H1 (cell line): ENCODE data around the gene HPS3. TPM values are rescaled to one million over a fixed set of nuclear protein-coding genes. Genes with fewer than 3 reads are reported as not detected.

Experiments used
- CTCF ChIA-PET: fragments of 300-600 bp; sonication (Branson Sonifier 250); formaldehyde crosslinking; loops from one replicate; lab custom pipeline; 2021; ENCODE audit not compliant: partially characterized antibody; lab: Charles Lee
- POLR2A ChIA-PET: fragments of 300-600 bp; sonication (Branson Sonifier 250); formaldehyde crosslinking; loops from one replicate; lab custom pipeline; 2021; ENCODE audit warnings: inconsistent platforms; ENCODE audit not compliant: partially characterized antibody; lab: Charles Lee
- DNase-seq, 2 experiments: peaks; one replicate each; pipeline versions ENCODE4 v3.0.0 to v3.0.0-alpha.2; 2010 to 2022; ENCODE audit warnings: low spot score in 2 of 2, low read depth in 1 of 2, mixed read lengths in 1 of 2
- FAIRE-seq: peaks from 2 replicates; lab custom pipeline; 2011; peaks lifted over from hg19 to GRCh38; lab: Jason Lieb, UNC
- H2AFZ ChIP-seq: 2 replicates; pipeline ENCODE4 v1.8.1; 2012; ENCODE audit warnings: low read length, inconsistent platforms
- H2AK5ac ChIP-seq: 2 replicates; pipeline ENCODE4 v1.6.1; 2013; ENCODE audit warnings: low read depth, low read length
- H2BK120ac ChIP-seq: replicated peaks from 2 replicates; pipeline ENCODE3; 2013; ENCODE audit warnings: low read depth, low read length, inconsistent platforms
- H2BK12ac ChIP-seq: 2 replicates; pipeline ENCODE4 v1.6.1; 2013; ENCODE audit warnings: low read depth, low read length
- H2BK15ac ChIP-seq: 2 replicates; pipeline ENCODE4 v1.6.1; 2013; ENCODE audit warnings: low read length
- H2BK20ac ChIP-seq: 2 replicates; pipeline ENCODE4 v1.6.1; 2013; ENCODE audit warnings: low read length
- H2BK5ac ChIP-seq: 2 replicates; pipeline ENCODE4 v1.6.1; 2013; ENCODE audit warnings: low read depth, low read length
- H3K14ac ChIP-seq: 2 replicates; pipeline ENCODE4 v1.6.1; 2013; ENCODE audit warnings: inconsistent platforms; ENCODE audit not compliant: insufficient read length
- H3K18ac ChIP-seq: 2 replicates; pipeline ENCODE4 v1.6.1; 2013; ENCODE audit warnings: low read length; ENCODE audit errors: extremely low read depth
- H3K23ac ChIP-seq: 2 replicates; pipeline ENCODE4 v1.6.1; 2013; ENCODE audit warnings: inconsistent platforms; ENCODE audit not compliant: insufficient read length
- H3K23me2 ChIP-seq: 2 replicates; pipeline ENCODE4 v1.6.1; 2013; ENCODE audit warnings: low read depth, low read length
- H3K27ac ChIP-seq: 2 replicates; pipeline ENCODE4 v1.6.1; 2011; ENCODE audit warnings: low read depth, low read length, inconsistent platforms
- H3K27me3 ChIP-seq, 4 experiments: replicated peaks in 1 of 4; 1 replicate in 1 of 4; 2 replicates in 3 of 4; pipeline versions ENCODE4 v1.6.1 to v1.8.1; 2011 to 2013; ENCODE audit warnings: low read length in 3 of 4, mild to moderate bottlenecking in 3 of 4, inconsistent platforms in 2 of 4, mixed read lengths in 2 of 4, moderate library complexity in 1 of 4; ENCODE audit not compliant: control insufficient read depth in 3 of 4, insufficient read depth in 3 of 4; ENCODE audit errors: extremely low read depth in 1 of 4
- H3K36me3 ChIP-seq, 4 experiments: 2 replicates each; pipeline versions ENCODE4 v1.6.1 to v1.8.1; 2011 to 2013; ENCODE audit warnings: mild to moderate bottlenecking in 4 of 4, low read length in 3 of 4, moderate library complexity in 2 of 4, control low read depth in 1 of 4, inconsistent platforms in 1 of 4; ENCODE audit not compliant: insufficient read depth in 4 of 4, control insufficient read depth in 2 of 4
- H3K4ac ChIP-seq: replicated peaks from 2 replicates; pipeline ENCODE3; 2013; ENCODE audit warnings: low read length, low read depth, mixed read lengths, inconsistent platforms; ENCODE audit not compliant: insufficient read length
- H3K4me1 ChIP-seq, 4 experiments: replicated peaks in 1 of 4; 1 replicate in 1 of 4; 2 replicates in 3 of 4; pipeline versions ENCODE4 v1.6.1 to v1.8.1; 2011 to 2013; ENCODE audit warnings: low read length in 3 of 4, inconsistent platforms in 2 of 4, mixed read lengths in 1 of 4; ENCODE audit not compliant: insufficient read depth in 4 of 4, control insufficient read depth in 3 of 4
- H3K4me2 ChIP-seq, 2 experiments: 2 replicates each; pipeline versions ENCODE4 v1.6.1 to v1.8.1; 2011 to 2013; ENCODE audit warnings: low read depth in 2 of 2, low read length in 2 of 2, control low read depth in 1 of 2, inconsistent platforms in 1 of 2, mild to moderate bottlenecking in 1 of 2; ENCODE audit not compliant: insufficient read depth in 1 of 2
- H3K4me3 ChIP-seq, 4 experiments: fragments of 200-600, 300-600 bp in 1 of 4; sonication (generic), shearing (Covaris generic), sonication (Bioruptor Twin) in 1 of 4; 2 replicates each; pipeline versions ENCODE4 v1.5.1 to v1.8.1; 2011 to 2016; ENCODE audit warnings: low read length in 4 of 4, low read depth in 3 of 4, control low read depth in 2 of 4, inconsistent platforms in 2 of 4, mild to moderate bottlenecking in 2 of 4, mixed read lengths in 1 of 4, moderate library complexity in 1 of 4; ENCODE audit not compliant: insufficient read depth in 2 of 4; ENCODE audit errors: extremely low read depth in 1 of 4
- H3K56ac ChIP-seq: replicated peaks from 2 replicates; pipeline ENCODE3; 2013; ENCODE audit warnings: low read depth, mild to moderate bottlenecking, mixed read lengths, low read length, inconsistent platforms; ENCODE audit not compliant: insufficient read length
- H3K79me1 ChIP-seq: 2 replicates; pipeline ENCODE4 v1.6.1; 2013; ENCODE audit warnings: low read depth, low read length, control low read depth
- H3K79me2 ChIP-seq, 2 experiments: 2 replicates each; pipeline versions ENCODE4 v1.6.1 to v1.8.1; 2012 to 2013; ENCODE audit warnings: low read length in 2 of 2, mild to moderate bottlenecking in 2 of 2, inconsistent platforms in 1 of 2; ENCODE audit not compliant: insufficient read depth in 2 of 2, control insufficient read depth in 1 of 2
- H3K9ac ChIP-seq, 4 experiments: replicated peaks in 1 of 4; 1 replicate in 1 of 4; 2 replicates in 3 of 4; pipeline versions ENCODE4 v1.6.1 to v1.8.1; 2011 to 2013; ENCODE audit warnings: low read depth in 3 of 4, low read length in 3 of 4, control low read depth in 2 of 4, mild to moderate bottlenecking in 2 of 4, moderate library complexity in 2 of 4, inconsistent platforms in 1 of 4; ENCODE audit errors: extremely low read depth in 1 of 4
- H3K9me3 ChIP-seq, 2 experiments: 2 replicates each; pipeline versions ENCODE4 v1.6.1 to v1.8.1; 2012 to 2013; ENCODE audit warnings: mild to moderate bottlenecking in 2 of 2, moderate library complexity in 2 of 2, control low read depth in 1 of 2, inconsistent platforms in 1 of 2, low read depth in 1 of 2, low read length in 1 of 2, mixed read lengths in 1 of 2; ENCODE audit not compliant: insufficient read depth in 2 of 2
- H4K20me1 ChIP-seq, 2 experiments: replicated peaks in 1 of 2; 2 replicates each; pipeline versions ENCODE3 to v1.8.1; 2011 to 2013; ENCODE audit warnings: inconsistent platforms in 2 of 2, low read length in 2 of 2, mild to moderate bottlenecking in 1 of 2; ENCODE audit not compliant: insufficient read depth in 2 of 2, control insufficient read depth in 1 of 2
- H4K5ac ChIP-seq: 2 replicates; pipeline ENCODE4 v1.6.1; 2013; ENCODE audit warnings: low read length, low read depth, mixed read lengths, inconsistent platforms; ENCODE audit not compliant: insufficient read length
- H4K8ac ChIP-seq: 2 replicates; pipeline ENCODE4 v1.8.0; 2013; ENCODE audit warnings: mild to moderate bottlenecking, moderate library complexity, low read length, inconsistent platforms; ENCODE audit not compliant: insufficient read depth; ENCODE audit errors: extremely low read depth
- H4K91ac ChIP-seq: replicated peaks from 2 replicates; pipeline ENCODE3; 2013; ENCODE audit warnings: low read length, mixed read lengths, inconsistent platforms; ENCODE audit not compliant: insufficient read length
- CBX5 ChIP-seq: fragments of 300-800, 300-1000 bp; sonication (generic); IDR thresholded peaks from 2 replicates; pipeline ENCODE4 v1.7.1; 2016; ENCODE audit warnings: antibody characterized with exemption, low read length, low read depth
- CBX8 ChIP-seq: fragments of 300-800, 300-1000 bp; sonication (generic); IDR thresholded peaks from 2 replicates; pipeline ENCODE4 v1.7.1; 2016; ENCODE audit warnings: low read depth, low read length, borderline replicate concordance
- EP300 ChIP-seq, 2 experiments: IDR thresholded peaks; 1 replicate in 1 of 2; 2 replicates in 1 of 2; pipeline ENCODE4 v1.6.1; 2011 to 2012; ENCODE audit warnings: low read depth in 2 of 2, low read length in 2 of 2, mild to moderate bottlenecking in 2 of 2, borderline replicate concordance in 1 of 2, inconsistent platforms in 1 of 2, moderate library complexity in 1 of 2
- EZH2 ChIP-seq: fragments of 200-600 bp; sonication (generic); IDR thresholded peaks from 2 replicates; pipeline ENCODE4 v1.7.1; 2012; ENCODE audit warnings: low read depth, mild to moderate bottlenecking, moderate library complexity, low read length, inconsistent platforms; ENCODE audit not compliant: severe bottlenecking
- KDM4A ChIP-seq: IDR thresholded peaks from one replicate; pipeline ENCODE4 v1.7.1; 2012; ENCODE audit warnings: low read depth, mild to moderate bottlenecking, moderate library complexity, low read length, inconsistent platforms; ENCODE audit not compliant: severe bottlenecking
- MAFK ChIP-seq: IDR thresholded peaks from 2 replicates; pipeline ENCODE4 v1.6.1; 2012; ENCODE audit warnings: low read depth, mild to moderate bottlenecking, improper control_type of control experiment, low read length
- PHF8 ChIP-seq: fragments of 200-600 bp; sonication (generic); conservative IDR thresholded peaks from 2 replicates; pipeline ENCODE4 v1.7.1; 2012; ENCODE audit warnings: low read depth, mild to moderate bottlenecking, inconsistent platforms, low read length, moderate library complexity
- POLR2AphosphoS5 ChIP-seq: IDR thresholded peaks from 2 replicates; pipeline ENCODE4 v1.6.1; 2011; ENCODE audit warnings: low read depth, low read length
- RAD21 ChIP-seq, 2 experiments: IDR thresholded peaks in 1 of 2; conservative IDR thresholded peaks in 1 of 2; 2 replicates each; pipeline ENCODE4 v1.6.1; 2011; ENCODE audit warnings: low read depth in 2 of 2, low read length in 2 of 2, improper control_type of control experiment in 1 of 2, inconsistent platforms in 1 of 2, mild to moderate bottlenecking in 1 of 2, moderate library complexity in 1 of 2
- RBBP5 ChIP-seq: IDR thresholded peaks from 2 replicates; pipeline ENCODE4 v1.7.1; 2012; ENCODE audit warnings: low read depth, mild to moderate bottlenecking, inconsistent platforms, low read length, moderate library complexity, borderline replicate concordance
- SRF ChIP-seq: IDR thresholded peaks from 2 replicates; pipeline ENCODE4 v1.6.1; 2011; ENCODE audit warnings: mild to moderate bottlenecking, low read depth, low read length, moderate library complexity
- TAF1 ChIP-seq: IDR thresholded peaks from 2 replicates; pipeline ENCODE4 v1.6.1; 2011; ENCODE audit warnings: mild to moderate bottlenecking, low read depth, low read length
- TCF12 ChIP-seq: IDR thresholded peaks from 2 replicates; pipeline ENCODE4 v1.6.1; 2011; ENCODE audit warnings: low read depth, mild to moderate bottlenecking, low read length
- YY1 ChIP-seq: IDR thresholded peaks from 2 replicates; pipeline ENCODE4 v1.6.1; 2011; ENCODE audit warnings: low read depth, mild to moderate bottlenecking, low read length
- WGBS, 2 experiments: shearing (Covaris generic) in 1 of 2; methylation state at CpG; one replicate each; pipeline versions ENCODE4 v1.1.6 to v1.1.7; 2013 to 2015; ENCODE audit warnings: low lambda C conversion rate in 2 of 2, mixed read lengths in 2 of 2, inconsistent platforms in 1 of 2, low coverage in 1 of 2, missing lambda C conversion rate in 1 of 2; ENCODE audit not compliant: insufficient replicate concordance in 2 of 2, insufficient coverage in 1 of 2, insufficient read length in 1 of 2; ENCODE audit errors: extremely low coverage in 1 of 2, missing lambda C conversion rate in 1 of 2; 5-methylcytosine and 5-hydroxymethylcytosine counted together
- polyA plus RNA-seq, 7 experiments: library from polyadenylated mRNA; depleted of rRNA in 3 of 7; stranded (reverse) in 5 of 7; unstranded in 2 of 7; fragments of >200 nt in 5 of 7; fragments of 200-250 nt in 2 of 7; gene quantifications; 1 replicate in 5 of 7; 2 replicates in 1 of 7; 4 replicates in 1 of 7; pipeline versions ENCODE4 v1.2.1 to v1.2.3, GENCODE V29; 2011 to 2013; ENCODE audit warnings: missing spikeins in 2 of 7, mixed read lengths in 2 of 7
- total RNA-seq: library from RNA; stranded (reverse); fragmentation: NEBNext Ultra II Directional; extraction: Animal tissue kit (Norgen Biotek cat#: 25700); gene quantifications from 2 replicates; pipeline ENCODE4 v1.2.1, GENCODE V29; 2021

The HPS3 gene
- total and polyA plus RNA-seq, 2 of the 8 experiments (the other 6 are each of a cell fraction or from before 2014, with no cell fraction given), result 23.7 to 48.7 TPM

DNA sequence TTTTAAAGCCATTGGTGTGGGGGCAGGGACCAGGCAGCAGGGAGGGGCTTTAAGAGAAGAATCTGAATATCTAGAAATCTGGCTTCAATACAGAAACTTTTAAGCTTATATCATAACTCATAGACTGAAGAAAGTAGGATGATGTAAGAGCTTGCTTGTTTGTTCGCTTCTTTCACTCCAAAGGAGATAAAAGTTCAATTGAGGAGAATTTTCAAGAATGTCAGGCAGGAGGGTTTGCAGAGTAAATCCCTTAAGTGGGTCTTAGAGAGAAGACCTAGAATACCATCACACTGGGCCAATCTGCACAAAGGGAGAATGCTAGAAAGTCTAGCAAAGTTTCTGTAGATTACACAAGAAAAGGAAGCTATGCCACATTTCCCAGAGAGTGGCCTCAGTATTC is 39.0 kb upstream of the HPS3 start:
- DNase-seq, result no peak
- 95% methylated on average over 1 of the region's 1 CpG; no CpG with 5 or more reads in 1 of the 2 experiments for WGBS, 2 experiments
- H4K91ac ChIP-seq, result no peak overlapping the region
- H3K36me3 ChIP-seq, result no peaks in the 10 kb centered on the region
- H3K27me3 ChIP-seq, result peaks cover 0 to 8% (median 2%) of the 10 kb centered on the region in 4 experiments; a peak in 4 of 7 replicates
- H3K79me2 ChIP-seq, result no peaks in the 10 kb centered on the region
- no peak overlapping the region for H2BK5ac ChIP-seq
- H3K23me2 ChIP-seq, result peaks cover 7% of the 10 kb centered on the region; the same call in 1 of the 2 replicates
- H3K9ac ChIP-seq, result no peak overlapping the region
- H2BK120ac ChIP-seq, result no peak overlapping the region
- H4K8ac ChIP-seq, result no peak overlapping the region
- FAIRE-seq, result no peak
- peaks cover 0 to 4% (median under 1%) of the 10 kb centered on the region in 4 experiments; a peak in 3 of 7 replicates for H3K4me1 ChIP-seq
- H2BK12ac ChIP-seq, result no peak overlapping the region
- peaks cover 0 to 6% of the 10 kb centered on the region in 2 experiments; a peak in 1 of 4 replicates for H3K9me3 ChIP-seq
- no peak overlapping the region for H2AFZ ChIP-seq
- peaks cover 3% of the 10 kb centered on the region; the same call in 1 of the 2 replicates for H3K79me1 ChIP-seq
- no peak overlapping the region for H3K18ac ChIP-seq
- H3K14ac ChIP-seq, result no peak overlapping the region
- no peak overlapping the region for H3K4me3 ChIP-seq
- H2AK5ac ChIP-seq, result no peak overlapping the region
- H3K23ac ChIP-seq, result no peak overlapping the region
- no peak overlapping the region for H3K56ac ChIP-seq
- ChIA-PET POLR2A (no interaction called here), CTCF (interaction anchor here (0.6 to 2.0 kb wide), 4 partner anchors 29 to 577 kb away, joined by 3 to 10 read pairs (median 3); no protein-coding TSS in a partner anchor)
- peaks cover 0 to 4% of the 10 kb centered on the region in 2 experiments for H4K20me1 ChIP-seq
- H3K4me2 ChIP-seq, result no peak overlapping the region
- H2BK20ac ChIP-seq, result no peak overlapping the region
- H3K4ac ChIP-seq, result no peak overlapping the region
- no peak overlapping the region for H4K5ac ChIP-seq
- no peak overlapping the region for H3K27ac ChIP-seq
- H2BK15ac ChIP-seq, result no peak overlapping the region
- TF ChIP-seq CBX5 (no peak), TCF12 (no peak), RAD21 (IDR thresholded peaks at IDR 0.05 in 1 of 2, conservative IDR thresholded peaks at IDR 0.05 in 1 of 2; ENCODE audit: low read depth in 2 of 2, low read length in 2 of 2) (no peak), CBX8 (no peak), SRF (no peak), RBBP5 (no peak), YY1 (no peak), MAFK (no peak), TAF1 (no peak), POLR2AphosphoS5 (no peak), EZH2 (no peak), PHF8 (no peak), KDM4A (no peak), EP300 (IDR thresholded peaks at IDR 0.05; ENCODE audit: borderline replicate concordance in 1 of 2, low read depth in 2 of 2, low read length in 2 of 2) (no peak)
